GM23338 (cell line): ENCODE data around the gene HRH3. TPM values are rescaled to one million over a fixed set of nuclear protein-coding genes. Genes with fewer than 3 reads are reported as not detected.

Experiments
- ATAC-seq: fragments of 200-7000 bp; cut with Tn5 transposase; 3 replicates; pipeline ENCODE4 v1.9.1; 2020
- DNase-seq: peaks from one replicate; pipeline ENCODE4 v3.0.0-alpha.2; 2015; ENCODE audit warnings: low spot score
- H2AFZ ChIP-seq: fragments of 200-600 bp; sonication (generic); 2 replicates; pipeline ENCODE4 v1.8.0; 2016; ENCODE audit warnings: antibody characterized with exemption, mild to moderate bottlenecking, moderate library complexity
- H3F3A ChIP-seq: fragments of 200-600 bp; sonication (generic); replicated peaks from 2 replicates; pipeline ENCODE4 v1.8.0; 2017; ENCODE audit warnings: antibody characterized with exemption, mixed run types, low read depth
- H3K27ac ChIP-seq: fragments of 200-600 bp; sonication (generic); 2 replicates; pipeline ENCODE4 v1.6.1; 2016; ENCODE audit warnings: low read depth
- H3K27me3 ChIP-seq: fragments of 200-600 bp; sonication (generic); 2 replicates; pipeline ENCODE4 v1.8.0; 2016; ENCODE audit warnings: mild to moderate bottlenecking, mixed run types, moderate library complexity; ENCODE audit not compliant: insufficient read depth
- H3K36me3 ChIP-seq: fragments of 200-600 bp; sonication (generic); 2 replicates; pipeline ENCODE4 v1.8.0; 2016; ENCODE audit warnings: mild to moderate bottlenecking; ENCODE audit not compliant: insufficient read depth
- H3K4me1 ChIP-seq: fragments of 200-600 bp; sonication (generic); 2 replicates; pipeline ENCODE4 v1.8.0; 2016; ENCODE audit warnings: mild to moderate bottlenecking, moderate library complexity; ENCODE audit not compliant: insufficient read depth
- H3K4me2 ChIP-seq: fragments of 200-600 bp; sonication (generic); 2 replicates; pipeline ENCODE4 v1.7.1; 2017; ENCODE audit warnings: mixed run types
- H3K4me3 ChIP-seq: fragments of 200-600 bp; sonication (generic); 2 replicates; pipeline ENCODE4 v1.6.1; 2016; ENCODE audit warnings: mixed run types
- H3K79me2 ChIP-seq: fragments of 200-600 bp; sonication (generic); replicated peaks from 2 replicates; pipeline ENCODE4 v1.8.0; 2017; ENCODE audit warnings: mild to moderate bottlenecking; ENCODE audit not compliant: insufficient read depth
- H3K9me2 ChIP-seq: fragments of 200-600 bp; sonication (generic); 2 replicates; pipeline ENCODE4 v1.8.0; 2017; ENCODE audit not compliant: insufficient read depth
- H4K20me1 ChIP-seq: fragments of 200-600 bp; sonication (generic); replicated peaks from 2 replicates; pipeline ENCODE4 v1.8.0; 2017; ENCODE audit warnings: mild to moderate bottlenecking; ENCODE audit not compliant: insufficient read depth
- H3K27ac Mint-ChIP-seq: 2 replicates; pipeline ENCODE4 v1.8.0; 2020; ENCODE audit warnings: inconsistent platforms, mild to moderate bottlenecking, moderate library complexity, mixed read lengths
- H3K27me3 Mint-ChIP-seq: 3 replicates; pipeline ENCODE4 v1.8.0; 2022; ENCODE audit warnings: low read depth, mild to moderate bottlenecking, moderate library complexity, mixed read lengths, inconsistent platforms; ENCODE audit not compliant: insufficient read depth, poor library complexity
- H3K36me3 Mint-ChIP-seq: 3 replicates; pipeline ENCODE4 v1.8.0; 2021; ENCODE audit warnings: low read depth, mild to moderate bottlenecking, inconsistent platforms, moderate library complexity, mixed read lengths
- H3K4me1 Mint-ChIP-seq: 3 replicates; pipeline ENCODE4 v1.8.0; 2020; ENCODE audit warnings: mild to moderate bottlenecking, inconsistent platforms, mixed read lengths
- H3K4me3 Mint-ChIP-seq: 3 replicates; pipeline ENCODE4 v1.8.0; 2021; ENCODE audit warnings: moderate library complexity, mild to moderate bottlenecking, inconsistent platforms, mixed read lengths
- H3K9me3 Mint-ChIP-seq: 3 replicates; pipeline ENCODE4 v1.8.0; 2020; ENCODE audit warnings: moderate library complexity, mild to moderate bottlenecking, inconsistent platforms, mixed read lengths
- CREB1 ChIP-seq: fragments of 250-450 bp; sonication (Bioruptor Pico); IDR thresholded peaks from 2 replicates; pipeline ENCODE4 v1.5.0; 2020; ENCODE audit warnings: low read depth, mild to moderate bottlenecking, moderate library complexity
- EZH2phosphoT487 ChIP-seq: fragments of 200-600 bp; sonication (generic); IDR thresholded peaks from one replicate; pipeline ENCODE4 v1.8.1; 2018; ENCODE audit warnings: antibody characterized with exemption; ENCODE audit not compliant: unreplicated experiment
- JUNB ChIP-seq: IDR thresholded peaks from one replicate; pipeline ENCODE4 v1.6.1; 2016; ENCODE audit warnings: antibody characterized with exemption; ENCODE audit not compliant: unreplicated experiment
- POLR2AphosphoS5 ChIP-seq: IDR thresholded peaks from 2 replicates; pipeline ENCODE4 v1.6.1; 2016; ENCODE audit warnings: antibody characterized with exemption, low read depth
- ZNF331 ChIP-seq: fragments of 250-450 bp; sonication (Bioruptor Pico); IDR thresholded peaks from 2 replicates; pipeline ENCODE4 v1.5.0; 2020; ENCODE audit warnings: low read depth, mild to moderate bottlenecking, moderate library complexity
- polyA plus RNA-seq: library from polyadenylated mRNA; unstranded; fragments of >200 nt; fragmentation: Nextera tagmentation; extraction: Ambion mirVana; gene quantifications from 2 replicates; pipeline ENCODE4 v1.2.1, GENCODE V29; 2016
- total RNA-seq: library from RNA; depleted of rRNA; stranded (reverse); fragments of >200 nt; shearing (Covaris generic); gene quantifications from 2 replicates; pipeline ENCODE4 v1.2.3, GENCODE V29; 2014
- TF ChIP-seq, protein P1 (sequence below): IDR thresholded peaks from one replicate; pipeline ENCODE4 v1.6.1; 2018; ENCODE audit warnings: antibody characterized with exemption; ENCODE audit not compliant: unreplicated experiment
- TF ChIP-seq, protein P2 (sequence below), 2 experiments: fragments of 200-600 bp in 1 of 2; sonication (generic) in 1 of 2; conservative IDR thresholded peaks; 2 replicates each; pipeline versions ENCODE4 v1.5.1 to v1.6.1; 2016 to 2017; ENCODE audit warnings: antibody characterized with exemption in 2 of 2, low read depth in 2 of 2, mild to moderate bottlenecking in 2 of 2, moderate library complexity in 1 of 2
- TF ChIP-seq, protein P3 (sequence below): IDR thresholded peaks from 2 replicates; pipeline ENCODE4 v1.6.1; 2016; ENCODE audit warnings: antibody characterized with exemption
- TF ChIP-seq, protein P4 (sequence below): fragments of 250-450 bp; sonication (Bioruptor Pico); IDR thresholded peaks from 2 replicates; pipeline ENCODE4 v1.5.0; 2020; ENCODE audit warnings: mild to moderate bottlenecking, moderate library complexity

HRH3 gene
- total and polyA plus RNA-seq, 2 experiments from 2014 or later: 1.5 to 5.2 TPM

DNA sequence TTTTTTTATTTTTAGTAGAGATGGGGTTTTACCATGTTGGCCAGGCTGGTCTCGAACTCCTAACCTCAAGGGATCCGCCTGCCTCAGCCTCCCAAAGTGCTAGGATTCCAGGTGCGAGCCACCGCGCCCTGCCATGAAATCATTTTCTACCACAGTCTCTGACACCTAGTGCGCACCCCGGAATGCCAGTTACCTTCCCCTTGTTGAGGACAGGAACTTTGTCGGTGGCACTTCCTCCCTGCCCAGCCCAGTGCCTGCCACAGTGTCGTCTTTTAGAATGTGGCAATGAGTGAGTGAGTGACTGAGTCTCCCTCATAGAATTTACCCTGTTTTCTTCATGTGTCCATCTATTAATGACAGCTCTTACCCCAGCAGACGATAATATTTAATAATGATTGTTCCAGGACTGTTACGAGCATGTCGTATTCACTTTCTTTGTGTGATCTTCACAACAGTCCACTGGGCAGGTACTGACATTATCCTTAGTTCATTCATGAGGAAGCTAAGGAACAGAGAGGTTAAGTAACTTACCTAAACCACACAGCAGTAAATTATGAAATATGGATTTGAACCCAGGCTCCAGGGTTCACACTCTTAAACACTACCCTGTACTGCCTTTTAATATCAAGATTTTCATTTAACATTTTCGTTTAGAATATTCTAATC is 20.1 kb upstream of the HRH3 start (continued):
- TF ChIP-seq, protein P1, sequence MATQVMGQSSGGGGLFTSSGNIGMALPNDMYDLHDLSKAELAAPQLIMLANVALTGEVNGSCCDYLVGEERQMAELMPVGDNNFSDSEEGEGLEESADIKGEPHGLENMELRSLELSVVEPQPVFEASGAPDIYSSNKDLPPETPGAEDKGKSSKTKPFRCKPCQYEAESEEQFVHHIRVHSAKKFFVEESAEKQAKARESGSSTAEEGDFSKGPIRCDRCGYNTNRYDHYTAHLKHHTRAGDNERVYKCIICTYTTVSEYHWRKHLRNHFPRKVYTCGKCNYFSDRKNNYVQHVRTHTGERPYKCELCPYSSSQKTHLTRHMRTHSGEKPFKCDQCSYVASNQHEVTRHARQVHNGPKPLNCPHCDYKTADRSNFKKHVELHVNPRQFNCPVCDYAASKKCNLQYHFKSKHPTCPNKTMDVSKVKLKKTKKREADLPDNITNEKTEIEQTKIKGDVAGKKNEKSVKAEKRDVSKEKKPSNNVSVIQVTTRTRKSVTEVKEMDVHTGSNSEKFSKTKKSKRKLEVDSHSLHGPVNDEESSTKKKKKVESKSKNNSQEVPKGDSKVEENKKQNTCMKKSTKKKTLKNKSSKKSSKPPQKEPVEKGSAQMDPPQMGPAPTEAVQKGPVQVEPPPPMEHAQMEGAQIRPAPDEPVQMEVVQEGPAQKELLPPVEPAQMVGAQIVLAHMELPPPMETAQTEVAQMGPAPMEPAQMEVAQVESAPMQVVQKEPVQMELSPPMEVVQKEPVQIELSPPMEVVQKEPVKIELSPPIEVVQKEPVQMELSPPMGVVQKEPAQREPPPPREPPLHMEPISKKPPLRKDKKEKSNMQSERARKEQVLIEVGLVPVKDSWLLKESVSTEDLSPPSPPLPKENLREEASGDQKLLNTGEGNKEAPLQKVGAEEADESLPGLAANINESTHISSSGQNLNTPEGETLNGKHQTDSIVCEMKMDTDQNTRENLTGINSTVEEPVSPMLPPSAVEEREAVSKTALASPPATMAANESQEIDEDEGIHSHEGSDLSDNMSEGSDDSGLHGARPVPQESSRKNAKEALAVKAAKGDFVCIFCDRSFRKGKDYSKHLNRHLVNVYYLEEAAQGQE: no peak
- TF ChIP-seq JUNB (no peak), CREB1 (CRISPR knock-in tag) (no peak), POLR2AphosphoS5 (no peak)
- TF ChIP-seq, protein P2, sequence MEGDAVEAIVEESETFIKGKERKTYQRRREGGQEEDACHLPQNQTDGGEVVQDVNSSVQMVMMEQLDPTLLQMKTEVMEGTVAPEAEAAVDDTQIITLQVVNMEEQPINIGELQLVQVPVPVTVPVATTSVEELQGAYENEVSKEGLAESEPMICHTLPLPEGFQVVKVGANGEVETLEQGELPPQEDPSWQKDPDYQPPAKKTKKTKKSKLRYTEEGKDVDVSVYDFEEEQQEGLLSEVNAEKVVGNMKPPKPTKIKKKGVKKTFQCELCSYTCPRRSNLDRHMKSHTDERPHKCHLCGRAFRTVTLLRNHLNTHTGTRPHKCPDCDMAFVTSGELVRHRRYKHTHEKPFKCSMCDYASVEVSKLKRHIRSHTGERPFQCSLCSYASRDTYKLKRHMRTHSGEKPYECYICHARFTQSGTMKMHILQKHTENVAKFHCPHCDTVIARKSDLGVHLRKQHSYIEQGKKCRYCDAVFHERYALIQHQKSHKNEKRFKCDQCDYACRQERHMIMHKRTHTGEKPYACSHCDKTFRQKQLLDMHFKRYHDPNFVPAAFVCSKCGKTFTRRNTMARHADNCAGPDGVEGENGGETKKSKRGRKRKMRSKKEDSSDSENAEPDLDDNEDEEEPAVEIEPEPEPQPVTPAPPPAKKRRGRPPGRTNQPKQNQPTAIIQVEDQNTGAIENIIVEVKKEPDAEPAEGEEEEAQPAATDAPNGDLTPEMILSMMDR (conservative IDR thresholded peaks at IDR 0.05; ENCODE audit: low read depth in 2 of 2): no peak

DNA sequence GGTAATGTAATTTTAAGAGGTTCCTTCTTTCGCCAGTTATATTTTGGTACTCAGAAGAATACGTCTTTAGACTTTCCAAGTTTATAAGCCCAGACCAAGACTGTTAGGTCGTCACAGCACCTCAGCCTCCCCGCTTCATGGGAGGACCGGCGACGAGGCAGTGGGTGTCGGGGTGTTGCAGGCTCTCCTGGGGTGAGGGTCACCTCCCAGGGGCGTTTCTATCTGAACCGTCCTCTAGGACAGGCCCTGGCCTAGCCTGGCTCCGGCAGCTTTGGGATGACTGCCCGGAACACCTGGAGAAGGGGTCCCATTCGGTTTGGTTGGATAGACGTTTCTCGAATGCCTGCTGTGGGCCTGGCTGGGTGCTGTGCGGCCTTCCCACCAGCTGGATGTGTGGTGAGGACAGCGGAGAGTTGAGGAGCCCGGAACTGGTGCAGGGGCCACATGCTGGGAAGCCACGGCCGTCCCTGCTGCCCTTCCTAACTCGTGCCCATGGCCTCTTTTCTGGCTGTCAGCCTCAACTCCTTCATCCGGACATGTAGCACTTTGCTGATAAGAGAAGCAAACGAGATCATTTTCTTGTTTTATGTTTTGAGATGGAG is 19.3 kb upstream of the HRH3 start:
- Histone ChIP-seq H4K20me1 (peaks cover 21% of the 10 kb centered on the region), H3K4me3 (peak overlapping the region; percentile 83), H3K9me2 (no peaks in the 10 kb centered on the region), H3K27me3 (no peaks in the 10 kb centered on the region), H3K4me1 (peaks cover 9% of the 10 kb centered on the region), H3K4me2 (peak overlapping the region; percentile 96), H3F3A (0 out of 2 replicates have a peak, but pooled peaks cover 3% of the 10 kb centered on the region), H2AFZ (no peak overlapping the region), H3K36me3 (no peaks in the 10 kb centered on the region), H3K79me2 (peaks cover 53% of the 10 kb centered on the region), H3K27ac (peak overlapping the region; percentile 66; the same call in 1 of the 2 replicates)
- peak overlapping the region; percentile 83 for H3K4me3 Mint-ChIP-seq
- H3K4me1 Mint-ChIP-seq: peaks cover 9% of the 10 kb centered on the region; the same call in 2 of the 3 replicates
- ATAC-seq (no peak), DNase-seq (no peak)
- H3K27ac Mint-ChIP-seq: no peak overlapping the region
- peaks cover 10% of the 10 kb centered on the region for H3K27me3 Mint-ChIP-seq
- H3K9me3 Mint-ChIP-seq: no peaks in the 10 kb centered on the region
- H3K36me3 Mint-ChIP-seq: peaks cover 5% of the 10 kb centered on the region; the same call in 1 of the 3 replicates
- no peak for TF ChIP-seq EZH2phosphoT487
- TF ChIP-seq, protein P3, sequence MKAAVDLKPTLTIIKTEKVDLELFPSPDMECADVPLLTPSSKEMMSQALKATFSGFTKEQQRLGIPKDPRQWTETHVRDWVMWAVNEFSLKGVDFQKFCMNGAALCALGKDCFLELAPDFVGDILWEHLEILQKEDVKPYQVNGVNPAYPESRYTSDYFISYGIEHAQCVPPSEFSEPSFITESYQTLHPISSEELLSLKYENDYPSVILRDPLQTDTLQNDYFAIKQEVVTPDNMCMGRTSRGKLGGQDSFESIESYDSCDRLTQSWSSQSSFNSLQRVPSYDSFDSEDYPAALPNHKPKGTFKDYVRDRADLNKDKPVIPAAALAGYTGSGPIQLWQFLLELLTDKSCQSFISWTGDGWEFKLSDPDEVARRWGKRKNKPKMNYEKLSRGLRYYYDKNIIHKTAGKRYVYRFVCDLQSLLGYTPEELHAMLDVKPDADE: no peak
- no peak for TF ChIP-seq ZNF331 (CRISPR knock-in tag)
- TF ChIP-seq, protein P4, sequence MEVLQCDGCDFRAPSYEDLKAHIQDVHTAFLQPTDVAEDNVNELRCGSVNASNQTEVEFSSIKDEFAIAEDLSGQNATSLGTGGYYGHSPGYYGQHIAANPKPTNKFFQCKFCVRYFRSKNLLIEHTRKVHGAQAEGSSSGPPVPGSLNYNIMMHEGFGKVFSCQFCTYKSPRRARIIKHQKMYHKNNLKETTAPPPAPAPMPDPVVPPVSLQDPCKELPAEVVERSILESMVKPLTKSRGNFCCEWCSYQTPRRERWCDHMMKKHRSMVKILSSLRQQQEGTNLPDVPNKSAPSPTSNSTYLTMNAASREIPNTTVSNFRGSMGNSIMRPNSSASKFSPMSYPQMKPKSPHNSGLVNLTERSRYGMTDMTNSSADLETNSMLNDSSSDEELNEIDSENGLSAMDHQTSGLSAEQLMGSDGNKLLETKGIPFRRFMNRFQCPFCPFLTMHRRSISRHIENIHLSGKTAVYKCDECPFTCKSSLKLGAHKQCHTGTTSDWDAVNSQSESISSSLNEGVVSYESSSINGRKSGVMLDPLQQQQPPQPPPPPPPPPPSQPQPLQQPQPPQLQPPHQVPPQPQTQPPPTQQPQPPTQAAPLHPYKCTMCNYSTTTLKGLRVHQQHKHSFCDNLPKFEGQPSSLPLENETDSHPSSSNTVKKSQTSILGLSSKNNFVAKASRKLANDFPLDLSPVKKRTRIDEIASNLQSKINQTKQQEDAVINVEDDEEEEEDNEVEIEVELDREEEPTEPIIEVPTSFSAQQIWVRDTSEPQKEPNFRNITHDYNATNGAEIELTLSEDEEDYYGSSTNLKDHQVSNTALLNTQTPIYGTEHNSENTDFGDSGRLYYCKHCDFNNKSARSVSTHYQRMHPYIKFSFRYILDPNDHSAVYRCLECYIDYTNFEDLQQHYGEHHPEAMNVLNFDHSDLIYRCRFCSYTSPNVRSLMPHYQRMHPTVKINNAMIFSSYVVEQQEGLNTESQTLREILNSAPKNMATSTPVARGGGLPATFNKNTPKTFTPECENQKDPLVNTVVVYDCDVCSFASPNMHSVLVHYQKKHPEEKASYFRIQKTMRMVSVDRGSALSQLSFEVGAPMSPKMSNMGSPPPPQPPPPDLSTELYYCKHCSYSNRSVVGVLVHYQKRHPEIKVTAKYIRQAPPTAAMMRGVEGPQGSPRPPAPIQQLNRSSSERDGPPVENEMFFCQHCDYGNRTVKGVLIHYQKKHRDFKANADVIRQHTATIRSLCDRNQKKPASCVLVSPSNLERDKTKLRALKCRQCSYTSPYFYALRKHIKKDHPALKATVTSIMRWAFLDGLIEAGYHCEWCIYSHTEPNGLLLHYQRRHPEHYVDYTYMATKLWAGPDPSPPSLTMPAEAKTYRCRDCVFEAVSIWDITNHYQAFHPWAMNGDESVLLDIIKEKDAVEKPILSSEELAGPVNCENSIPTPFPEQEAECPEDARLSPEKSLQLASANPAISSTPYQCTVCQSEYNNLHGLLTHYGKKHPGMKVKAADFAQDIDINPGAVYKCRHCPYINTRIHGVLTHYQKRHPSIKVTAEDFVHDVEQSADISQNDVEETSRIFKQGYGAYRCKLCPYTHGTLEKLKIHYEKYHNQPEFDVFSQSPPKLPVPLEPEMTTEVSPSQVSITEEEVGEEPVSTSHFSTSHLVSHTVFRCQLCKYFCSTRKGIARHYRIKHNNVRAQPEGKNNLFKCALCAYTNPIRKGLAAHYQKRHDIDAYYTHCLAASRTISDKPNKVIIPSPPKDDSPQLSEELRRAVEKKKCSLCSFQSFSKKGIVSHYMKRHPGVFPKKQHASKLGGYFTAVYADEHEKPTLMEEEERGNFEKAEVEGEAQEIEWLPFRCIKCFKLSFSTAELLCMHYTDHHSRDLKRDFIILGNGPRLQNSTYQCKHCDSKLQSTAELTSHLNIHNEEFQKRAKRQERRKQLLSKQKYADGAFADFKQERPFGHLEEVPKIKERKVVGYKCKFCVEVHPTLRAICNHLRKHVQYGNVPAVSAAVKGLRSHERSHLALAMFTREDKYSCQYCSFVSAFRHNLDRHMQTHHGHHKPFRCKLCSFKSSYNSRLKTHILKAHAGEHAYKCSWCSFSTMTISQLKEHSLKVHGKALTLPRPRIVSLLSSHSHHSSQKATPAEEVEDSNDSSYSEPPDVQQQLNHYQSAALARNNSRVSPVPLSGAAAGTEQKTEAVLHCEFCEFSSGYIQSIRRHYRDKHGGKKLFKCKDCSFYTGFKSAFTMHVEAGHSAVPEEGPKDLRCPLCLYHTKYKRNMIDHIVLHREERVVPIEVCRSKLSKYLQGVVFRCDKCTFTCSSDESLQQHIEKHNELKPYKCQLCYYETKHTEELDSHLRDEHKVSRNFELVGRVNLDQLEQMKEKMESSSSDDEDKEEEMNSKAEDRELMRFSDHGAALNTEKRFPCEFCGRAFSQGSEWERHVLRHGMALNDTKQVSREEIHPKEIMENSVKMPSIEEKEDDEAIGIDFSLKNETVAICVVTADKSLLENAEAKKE (CRISPR knock-in tag): no peak
- TF ChIP-seq JUNB: no peak
